Measurements from ENCODE around the gene RFX4. TPM values are rescaled to one million over a fixed set of nuclear protein-coding genes. Genes with fewer than 3 reads are reported as not detected.

RFX4 gene
- total RNA-seq, 1 experiment from 2014 or later = not detected

DNA sequence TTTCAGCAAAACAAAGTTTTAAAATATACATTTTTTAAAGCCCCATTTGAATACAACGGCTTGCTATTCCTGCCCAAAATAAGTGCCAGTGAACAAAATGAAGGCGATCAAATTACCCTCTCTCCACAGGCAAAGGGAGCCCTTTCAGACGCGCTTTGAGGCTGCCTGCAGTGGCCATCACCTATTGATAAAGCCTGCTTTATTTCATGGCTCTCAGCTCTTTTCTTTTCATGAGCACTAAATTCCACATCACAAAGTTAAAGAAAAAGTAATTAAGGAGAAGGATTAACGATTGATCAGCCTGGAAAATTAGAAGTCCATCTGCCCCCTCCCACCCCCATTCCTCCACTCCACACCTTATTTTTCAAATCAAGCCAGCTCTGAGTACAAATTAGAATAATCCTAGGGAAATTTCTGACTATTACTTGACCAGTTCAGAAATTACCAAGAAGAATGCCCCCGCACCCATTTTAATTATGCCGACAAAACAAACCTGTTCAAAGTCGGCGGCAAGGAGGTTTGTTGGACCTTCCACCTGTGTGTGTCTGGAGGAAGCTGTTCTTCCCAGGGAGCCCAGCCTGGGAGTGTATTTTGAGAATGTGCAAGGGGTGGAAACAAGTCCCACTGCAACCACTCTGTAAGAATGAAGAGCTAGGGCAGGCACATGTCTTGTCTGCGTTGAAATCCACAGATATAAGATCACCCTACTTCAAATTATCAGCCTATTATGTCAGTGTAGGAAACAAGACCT lies 127.5 kb downstream of the RFX4 start:
- TF ChIP-seq SIN3A (IDR thresholded peaks at IDR 0.05; ENCODE audit: borderline replicate concordance, insufficient read depth, low read depth, low read length) (no peak), TCF7L2 (IDR thresholded peaks at IDR 0.05; ENCODE audit: low read depth, low read length) (no peak), POLR2AphosphoS5 (IDR thresholded peaks at IDR 0.05; ENCODE audit: low read depth, low read length) (no peak), CTCF (IDR thresholded peaks at IDR 0.05) (no peak)
- TF ChIP-seq, protein P1, sequence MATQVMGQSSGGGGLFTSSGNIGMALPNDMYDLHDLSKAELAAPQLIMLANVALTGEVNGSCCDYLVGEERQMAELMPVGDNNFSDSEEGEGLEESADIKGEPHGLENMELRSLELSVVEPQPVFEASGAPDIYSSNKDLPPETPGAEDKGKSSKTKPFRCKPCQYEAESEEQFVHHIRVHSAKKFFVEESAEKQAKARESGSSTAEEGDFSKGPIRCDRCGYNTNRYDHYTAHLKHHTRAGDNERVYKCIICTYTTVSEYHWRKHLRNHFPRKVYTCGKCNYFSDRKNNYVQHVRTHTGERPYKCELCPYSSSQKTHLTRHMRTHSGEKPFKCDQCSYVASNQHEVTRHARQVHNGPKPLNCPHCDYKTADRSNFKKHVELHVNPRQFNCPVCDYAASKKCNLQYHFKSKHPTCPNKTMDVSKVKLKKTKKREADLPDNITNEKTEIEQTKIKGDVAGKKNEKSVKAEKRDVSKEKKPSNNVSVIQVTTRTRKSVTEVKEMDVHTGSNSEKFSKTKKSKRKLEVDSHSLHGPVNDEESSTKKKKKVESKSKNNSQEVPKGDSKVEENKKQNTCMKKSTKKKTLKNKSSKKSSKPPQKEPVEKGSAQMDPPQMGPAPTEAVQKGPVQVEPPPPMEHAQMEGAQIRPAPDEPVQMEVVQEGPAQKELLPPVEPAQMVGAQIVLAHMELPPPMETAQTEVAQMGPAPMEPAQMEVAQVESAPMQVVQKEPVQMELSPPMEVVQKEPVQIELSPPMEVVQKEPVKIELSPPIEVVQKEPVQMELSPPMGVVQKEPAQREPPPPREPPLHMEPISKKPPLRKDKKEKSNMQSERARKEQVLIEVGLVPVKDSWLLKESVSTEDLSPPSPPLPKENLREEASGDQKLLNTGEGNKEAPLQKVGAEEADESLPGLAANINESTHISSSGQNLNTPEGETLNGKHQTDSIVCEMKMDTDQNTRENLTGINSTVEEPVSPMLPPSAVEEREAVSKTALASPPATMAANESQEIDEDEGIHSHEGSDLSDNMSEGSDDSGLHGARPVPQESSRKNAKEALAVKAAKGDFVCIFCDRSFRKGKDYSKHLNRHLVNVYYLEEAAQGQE (IDR thresholded peaks at IDR 0.05; ENCODE audit: insufficient read depth in 1 of 2, low read depth in 2 of 2, low read length in 1 of 2) = no peak
- ATAC-seq = no peak

DNA sequence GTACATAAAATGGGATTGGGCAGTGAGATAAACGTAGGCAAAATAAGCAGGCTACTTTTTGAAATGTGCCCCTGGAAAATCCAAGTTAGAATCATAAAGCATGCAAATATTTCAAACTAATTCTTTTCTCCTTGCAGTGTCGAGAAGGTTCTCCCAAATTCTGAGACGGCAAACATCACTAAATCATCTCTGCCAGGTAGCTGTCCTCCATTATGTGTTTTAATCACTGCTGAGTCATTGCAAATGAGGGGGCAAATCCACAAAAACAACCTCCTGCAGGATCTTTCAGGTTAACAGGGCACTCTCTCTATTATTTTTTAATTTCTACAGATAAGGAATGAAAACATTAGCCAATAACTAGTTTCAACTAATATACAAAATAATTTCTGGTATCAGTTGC lies 128.5 kb downstream of the RFX4 start:
- H3K9me3 ChIP-seq (ENCODE audit: control insufficient read depth, insufficient read depth, low read depth, low read length) = no peaks in the 10 kb centered on the region
- no peak overlapping the region for H3K27ac ChIP-seq (ENCODE audit: low read length)
- peaks cover 5% of the 10 kb centered on the region; the same call in 1 of the 2 replicates for H3K27me3 ChIP-seq (ENCODE audit: control insufficient read depth, insufficient read depth, low read length)
- CTCF ChIA-PET = no interaction called here
- intact Hi-C loops (cut with micrococcal nuclease; ENCODE audit: unreplicated experiment) (no loop called here), in situ Hi-C loops (cut with HindIII; ENCODE audit: low pct_unique_long_range_greater_than_20kb, low sequenced_read_pairs) (no loop called here)
- no peak for DNase-seq (ENCODE audit: low read depth, low spot score)
- no peak overlapping the region for H3K4me3 ChIP-seq (ENCODE audit: low read depth in 2 of 2, low read length in 2 of 2)
- no peaks in the 10 kb centered on the region for H3K36me3 ChIP-seq (ENCODE audit: control insufficient read depth, insufficient read depth, low read length)
- no peaks in the 10 kb centered on the region for H3K4me1 ChIP-seq (ENCODE audit: control insufficient read depth, insufficient read depth, low read length)
- no TSS peak for BruUV-seq (replicated peaks)
- POLR2A ChIA-PET = no interaction called here
- TF ChIP-seq CTCF (IDR thresholded peaks at IDR 0.05) = no peak
- TF ChIP-seq, protein P1 (IDR thresholded peaks at IDR 0.05; ENCODE audit: insufficient read depth in 1 of 2, low read depth in 2 of 2, low read length in 1 of 2) = no peak
- TF ChIP-seq TCF7L2 (IDR thresholded peaks at IDR 0.05; ENCODE audit: low read depth, low read length) = no peak
- TF ChIP-seq POLR2AphosphoS5 (IDR thresholded peaks at IDR 0.05; ENCODE audit: low read depth, low read length) = no peak
- no peak for TF ChIP-seq SIN3A (IDR thresholded peaks at IDR 0.05; ENCODE audit: borderline replicate concordance, insufficient read depth, low read depth, low read length)
- no peak for ATAC-seq

More for the DNA sequence above, 127.5 kb downstream of the RFX4 start:
- Histone ChIP-seq H3K4me3 (ENCODE audit: low read depth in 2 of 2, low read length in 2 of 2) (no peak overlapping the region), H3K27me3 (ENCODE audit: control insufficient read depth, insufficient read depth, low read length) (peaks cover 5% of the 10 kb centered on the region; the same call in 1 of the 2 replicates), H3K4me1 (ENCODE audit: control insufficient read depth, insufficient read depth, low read length) (no peaks in the 10 kb centered on the region), H3K27ac (ENCODE audit: low read length) (no peak overlapping the region), H3K9me3 (ENCODE audit: control insufficient read depth, insufficient read depth, low read depth, low read length) (no peaks in the 10 kb centered on the region), H3K36me3 (ENCODE audit: control insufficient read depth, insufficient read depth, low read length) (no peaks in the 10 kb centered on the region)
- no peak for DNase-seq (ENCODE audit: low read depth, low spot score)
- POLR2A ChIA-PET = no interaction called here
- CTCF ChIA-PET = no interaction called here
- BruUV-seq (replicated peaks) = no TSS peak
- intact Hi-C loops (cut with micrococcal nuclease; ENCODE audit: unreplicated experiment) = no loop called here
- in situ Hi-C loops (cut with HindIII; ENCODE audit: low pct_unique_long_range_greater_than_20kb, low sequenced_read_pairs) = no loop called here

Data from Panc1 (cell line).